Subcutaneous adipose tissue (tissue), 4 donors: Measurements from ENCODE around the gene CEP63. TPM values are rescaled to one million over a fixed set of nuclear protein-coding genes. Genes with fewer than 3 reads are reported as not detected.

Experiments used
- total RNA-seq, 4 donors: library from RNA; depleted of rRNA; stranded (reverse); fragments of >200 nt; gene quantifications; one replicate each; pipeline ENCODE4 v1.1.0, GENCODE V29; 2016
- TF ChIP-seq, protein P1 (sequence below): fragments of 450-650 bp; IDR thresholded peaks from one replicate; pipeline ENCODE4 v1.5.1; 2016; ENCODE audit warnings: low read depth, mild to moderate bottlenecking, control low read depth, antibody characterized with exemption, moderate library complexity

Gene CEP63
- total RNA-seq, 4 donors from 2014 or later: 19.9 to 39.2 (median 34.7) TPM

DNA sequence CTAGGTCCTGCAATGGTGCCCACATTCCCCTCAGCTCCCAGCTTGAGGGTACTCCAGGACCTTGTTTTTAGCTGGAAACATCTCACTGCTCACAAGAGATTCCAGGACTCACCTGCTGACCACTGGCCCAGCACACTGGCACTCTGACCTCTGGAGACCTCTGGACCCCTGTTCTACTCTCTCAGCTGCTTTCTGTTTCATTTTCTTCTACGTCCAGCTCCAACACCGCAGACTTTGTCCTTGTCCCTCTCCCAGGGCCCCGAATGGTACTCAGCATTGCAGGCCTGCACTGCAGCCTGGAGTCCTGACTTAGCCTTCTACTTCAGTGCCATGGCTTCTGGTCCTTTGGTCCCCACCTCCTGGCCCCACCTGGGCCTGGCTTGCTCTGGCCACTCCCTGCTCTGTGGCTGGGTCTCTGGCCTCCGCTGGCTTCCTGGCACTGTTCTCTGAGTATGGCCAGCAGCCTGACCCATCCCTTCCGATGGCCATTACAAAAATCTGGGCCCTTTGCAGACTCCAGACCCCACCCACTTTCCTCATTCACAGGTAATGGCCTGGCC is 137.0 kb downstream of the CEP63 start:
- TF ChIP-seq, protein P1, sequence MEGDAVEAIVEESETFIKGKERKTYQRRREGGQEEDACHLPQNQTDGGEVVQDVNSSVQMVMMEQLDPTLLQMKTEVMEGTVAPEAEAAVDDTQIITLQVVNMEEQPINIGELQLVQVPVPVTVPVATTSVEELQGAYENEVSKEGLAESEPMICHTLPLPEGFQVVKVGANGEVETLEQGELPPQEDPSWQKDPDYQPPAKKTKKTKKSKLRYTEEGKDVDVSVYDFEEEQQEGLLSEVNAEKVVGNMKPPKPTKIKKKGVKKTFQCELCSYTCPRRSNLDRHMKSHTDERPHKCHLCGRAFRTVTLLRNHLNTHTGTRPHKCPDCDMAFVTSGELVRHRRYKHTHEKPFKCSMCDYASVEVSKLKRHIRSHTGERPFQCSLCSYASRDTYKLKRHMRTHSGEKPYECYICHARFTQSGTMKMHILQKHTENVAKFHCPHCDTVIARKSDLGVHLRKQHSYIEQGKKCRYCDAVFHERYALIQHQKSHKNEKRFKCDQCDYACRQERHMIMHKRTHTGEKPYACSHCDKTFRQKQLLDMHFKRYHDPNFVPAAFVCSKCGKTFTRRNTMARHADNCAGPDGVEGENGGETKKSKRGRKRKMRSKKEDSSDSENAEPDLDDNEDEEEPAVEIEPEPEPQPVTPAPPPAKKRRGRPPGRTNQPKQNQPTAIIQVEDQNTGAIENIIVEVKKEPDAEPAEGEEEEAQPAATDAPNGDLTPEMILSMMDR: no peak

DNA sequence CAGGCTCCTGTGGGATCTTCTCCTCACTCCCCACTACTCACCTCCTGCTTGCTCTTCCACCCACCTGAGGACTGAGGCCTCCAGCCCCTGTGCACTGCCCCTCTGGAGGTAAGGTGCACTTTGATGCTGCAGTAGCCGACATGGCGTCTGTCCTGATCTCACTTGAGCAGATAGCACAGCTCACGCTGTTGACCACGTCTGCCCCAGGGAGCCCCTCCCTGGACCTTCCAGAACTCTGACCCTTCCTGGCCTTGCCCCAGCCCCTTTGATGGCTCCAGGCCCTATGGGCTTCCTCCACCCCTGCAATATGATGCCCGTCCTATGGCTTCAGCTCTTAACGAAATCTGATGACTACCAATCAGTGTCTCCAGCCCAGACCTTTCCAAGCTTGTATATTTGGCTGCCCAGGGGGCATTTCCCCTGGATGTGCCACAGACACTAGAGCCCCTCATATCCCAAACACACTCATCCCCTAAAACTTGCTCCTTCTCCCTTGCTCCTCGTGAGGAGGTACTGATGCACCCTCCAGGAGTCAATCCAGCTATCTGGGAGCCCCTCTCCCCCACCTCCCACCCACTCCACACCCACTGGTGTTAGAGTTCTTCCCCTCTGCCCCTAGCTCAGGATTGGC is 137.9 kb downstream of the CEP63 start:
- TF ChIP-seq, protein P1: no peak

Other genes starting within 250 kb of the CEP63 start
- 10 to 100 TPM; 59.9 to 98.5 (median 93.4) TPM for gene RYK, start 235.2 kb upstream of the CEP63 start, total RNA-seq
- 100 to 1,000 TPM in 2 of 4 donors, 10 to 100 TPM in 2; 92.4 to 320 (median 137) TPM for gene AMOTL2, start 111.6 kb upstream of the CEP63 start, total RNA-seq
- 100 to 1,000 TPM in 1 of 4 donors, 10 to 100 TPM in 3; 45.9 to 133 (median 60.0) TPM for gene ANAPC13, start 72 bp upstream of the CEP63 start, total RNA-seq
- gene KY, start 165.0 kb downstream of the CEP63 start, total RNA-seq: not detected